Psoas muscle (tissue), 8 donors: ENCODE measurements around the gene PLA2G15. TPM values are rescaled to one million over a fixed set of nuclear protein-coding genes. Genes with fewer than 3 reads are reported as not detected.

Experiments
- ATAC-seq, 4 donors: fragments of 200-7000 bp; cut with Tn5 transposase; one replicate each; pipeline ENCODE4 v1.9.1; 2020; ENCODE audit warnings: moderate library complexity in 3 of 4, mild to moderate bottlenecking in 2 of 4
- DNase-seq, 2 donors: peaks; one replicate each; pipeline ENCODE4 v3.0.0-alpha.2; 2020
- H3K27ac ChIP-seq: fragments of 200-600 bp; one replicate; pipeline ENCODE4 v1.8.0; 2022
- H3K27me3 ChIP-seq, 3 donors: fragments of 200-600 bp in 1 of 3; one replicate each; pipeline versions ENCODE4 v1.6.1 to v1.8.0; 2013 to 2022; ENCODE audit warnings: low read length in 2 of 3, mild to moderate bottlenecking in 2 of 3, moderate library complexity in 1 of 3; ENCODE audit not compliant: insufficient read depth in 3 of 3
- H3K36me3 ChIP-seq, 2 donors: fragments of 200-600 bp in 1 of 2; one replicate each; pipeline versions ENCODE4 v1.6.1 to v1.8.0; 2013 to 2022; ENCODE audit warnings: low read depth in 1 of 2, mild to moderate bottlenecking in 1 of 2, moderate library complexity in 1 of 2; ENCODE audit not compliant: insufficient read depth in 1 of 2
- H3K4me1 ChIP-seq: fragments of 200-600 bp; one replicate; pipeline ENCODE4 v1.8.0; 2022
- H3K4me3 ChIP-seq: fragments of 200-600 bp; one replicate; pipeline ENCODE4 v1.8.0; 2022; ENCODE audit warnings: mild to moderate bottlenecking
- H3K9me3 ChIP-seq: fragments of 200-600 bp; one replicate; pipeline ENCODE4 v1.8.0; 2022
- CTCF ChIP-seq: fragments of 200-600 bp; IDR thresholded peaks from one replicate; pipeline ENCODE4 v1.8.0; 2022; ENCODE audit warnings: antibody characterized with exemption
- WGBS, 3 donors: extraction: QIAGEN DNeasy Blood & Tissue Kit; methylation state at CpG; one replicate each; pipeline versions ENCODE4 v1.1.6 to v1.1.7; 2013; 5-methylcytosine and 5-hydroxymethylcytosine counted together
- intact Hi-C, 2 donors: fragments of 100-400 bp; cut with DNase I; formaldehyde crosslinking; loops; one replicate each; pipeline versions ENCODE4 v1.11.0 to v1.14.2; 2022
- polyA plus RNA-seq, 3 donors: library from polyadenylated mRNA; stranded (reverse); fragments of 200-250 nt; gene quantifications; one replicate each; pipeline ENCODE4 v1.2.3, GENCODE V29; 2013
- total RNA-seq, 4 donors: library from RNA; stranded (reverse); fragmentation: NEBNext Ultra II Directional in 2 of 4; extraction: Animal tissue kit (Norgen Biotek cat#: 25700) in 2 of 4; gene quantifications; one replicate each; pipeline versions ENCODE4 v1.2.1 to v1.2.4, GENCODE V29; 2021 to 2023
- donor health status: healthy with polysubstance abuse.
- donor health status: DM: no; HTN: no; CAD: no; lungs with moderate emphysema.
- donor health status: Bipolar disorder and iron deficiency.
- donor health status: healthy.
- donor health status: DM: yes; HTN: yes; CAD: no.
- donor health status: DM: no; HTN: no; CAD: no.
- donor health status: DM: no; HTN: no; CAD: no.
- donor health status: DM: yes; HTN: yes; CAD: no.

Gene PLA2G15
- total and polyA plus RNA-seq, 7 donors, result 13.0 to 65.0 (median 29.3) TPM

- 54 to 84% (median 62%) methylated on average over 5 of the region's 5 CpGs for WGBS, 3 donors
- intact Hi-C loops, result no loop called here
- peaks cover 0 to 25% of the 10 kb centered on the region in 2 donors for H3K36me3 ChIP-seq
- H3K27me3 ChIP-seq, result no peaks in the 10 kb centered on the region
- DNase-seq, result peak; percentile 15 to 61
- peak in 2 of 4 donors; percentile 16 to 26 for ATAC-seq
- peaks cover 54% of the 10 kb centered on the region for H3K4me1 ChIP-seq
- H3K4me3 ChIP-seq, result peak overlapping the region; percentile 85
- peak overlapping the region; percentile 92 for H3K27ac ChIP-seq
- no peaks in the 10 kb centered on the region for H3K9me3 ChIP-seq
- no peak for TF ChIP-seq CTCF
Measured at GRCh38 chr16:68246666-68247065, 1.5 kb downstream of the PLA2G15 start.

- Histone ChIP-seq H3K4me1 (peaks cover 59% of the 10 kb centered on the region), H3K27ac (peak overlapping the region; percentile 92), H3K9me3 (no peaks in the 10 kb centered on the region), H3K27me3 (no peaks in the 10 kb centered on the region), H3K36me3 (peaks cover 0 to 28% of the 10 kb centered on the region in 2 donors), H3K4me3 (peak overlapping the region; percentile 85)
- peak; percentile 21 to 62 for DNase-seq
- WGBS, 3 donors, result 29 to 58% (median 34%) methylated on average over 4 of the region's 4 CpGs
- intact Hi-C loops, result no loop called here
- TF ChIP-seq CTCF, result no peak
- peak in 3 of 4 donors; percentile 31 to 36 (median 32) for ATAC-seq
Measured at GRCh38 chr16:68247400-68247799, 2.2 kb downstream of the PLA2G15 start.

- peaks cover 0 to 33% of the 10 kb centered on the region in 2 donors for H3K36me3 ChIP-seq
Measured at GRCh38 chr16:68247932-68248331, 2.8 kb downstream of the PLA2G15 start.

GRCh38 chr16:68249371-68249770 is 4.2 kb downstream of the PLA2G15 start:
- H3K36me3 ChIP-seq, result peaks cover 0 to 47% of the 10 kb centered on the region in 2 donors
- DNase-seq, result peak in 1 of 2 donors; percentile 41
- ATAC-seq, result no peak
- no peaks in the 10 kb centered on the region for H3K9me3 ChIP-seq
- intact Hi-C loops, result no loop called here
- peak overlapping the region; percentile 92 for H3K27ac ChIP-seq
- peaks cover 64% of the 10 kb centered on the region for H3K4me1 ChIP-seq
- 43 to 70% (median 55%) methylated on average over 4 of the region's 4 CpGs for WGBS, 3 donors
- H3K27me3 ChIP-seq, result no peaks in the 10 kb centered on the region
- peak overlapping the region; percentile 12 for H3K4me3 ChIP-seq
- TF ChIP-seq CTCF, result no peak

More at GRCh38 chr16:68247932-68248331, 2.8 kb downstream of the PLA2G15 start:
- Histone ChIP-seq H3K27me3 (no peaks in the 10 kb centered on the region), H3K9me3 (no peaks in the 10 kb centered on the region), H3K4me1 (peaks cover 65% of the 10 kb centered on the region), H3K4me3 (peak overlapping the region; percentile 85), H3K27ac (peak overlapping the region; percentile 92)
- ATAC-seq (no peak), DNase-seq (peak; percentile 3 to 40)
- WGBS, 3 donors, result 52 to 69% (median 63%) methylated on average over 4 of the region's 4 CpGs
- no peak for TF ChIP-seq CTCF
- intact Hi-C loops, result no loop called here

GRCh38 chr16:68250951-68251350 is 5.8 kb downstream of the PLA2G15 start:
- DNase-seq (no peak), ATAC-seq (no peak)
- 74 to 91% (median 86%) methylated on average over 6 of the region's 6 CpGs for WGBS, 3 donors
- Histone ChIP-seq H3K4me1 (peaks cover 74% of the 10 kb centered on the region), H3K27ac (peak overlapping the region; percentile 99), H3K4me3 (peak overlapping the region; percentile 18), H3K27me3 (no peaks in the 10 kb centered on the region), H3K9me3 (no peaks in the 10 kb centered on the region), H3K36me3 (peaks cover 8 to 63% of the 10 kb centered on the region in 2 donors)
- no peak for TF ChIP-seq CTCF
- intact Hi-C loops, result no loop called here
